Endothelial cell of umbilical vein (primary cell): Measurements from ENCODE around the gene HASPIN.

Experiments
- CTCF ChIP-seq, 2 donors: IDR thresholded peaks; 1 replicate in 1 of 2; 2 replicates in 1 of 2; pipeline ENCODE4 v1.5.1; 2011; ENCODE audit warnings: low read length in 2 of 2, mild to moderate bottlenecking in 2 of 2, moderate library complexity in 2 of 2, control low read depth in 1 of 2, inconsistent platforms in 1 of 2, low read depth in 1 of 2; ENCODE audit not compliant: insufficient read depth in 1 of 2; ENCODE audit errors: extremely low read depth in 1 of 2
- EZH2 ChIP-seq: IDR thresholded peaks from 2 replicates; pipeline ENCODE4 v1.6.1; 2012; ENCODE audit warnings: borderline replicate concordance, low read depth, mild to moderate bottlenecking, moderate library complexity, low read length, inconsistent platforms; ENCODE audit not compliant: severe bottlenecking
- JUN ChIP-seq: IDR thresholded peaks from 2 replicates; pipeline ENCODE4 v1.6.1; 2011; ENCODE audit warnings: borderline replicate concordance, low read depth; ENCODE audit not compliant: insufficient read length, insufficient read depth
- MYC ChIP-seq: IDR thresholded peaks from one replicate; pipeline ENCODE4 v1.6.1; 2011; ENCODE audit warnings: mild to moderate bottlenecking, low read depth, low read length
- POLR2A ChIP-seq: IDR thresholded peaks from 2 replicates; pipeline ENCODE4 v1.6.1; 2012; ENCODE audit warnings: low read depth, mild to moderate bottlenecking, control low read depth, low read length

DNA sequence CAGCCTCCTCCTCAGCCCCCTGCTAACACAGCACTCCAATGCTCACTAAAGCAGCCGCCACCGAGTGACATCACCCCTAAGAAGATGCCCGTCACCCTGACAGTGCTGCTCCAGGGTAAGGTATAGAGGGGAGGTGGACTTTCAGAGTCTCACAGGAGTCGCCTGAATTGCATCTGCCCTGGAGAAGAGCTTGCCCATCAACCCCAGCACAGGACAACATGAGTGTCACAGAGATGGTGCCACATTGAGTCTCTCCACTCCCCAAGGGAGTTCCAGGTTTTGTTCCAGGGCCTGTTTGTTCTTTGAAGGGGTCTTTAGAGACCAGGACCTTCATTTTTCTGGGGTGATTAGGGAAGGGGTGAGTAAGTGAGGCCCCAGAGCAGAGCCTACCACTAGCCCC is 25.6 kb upstream of the HASPIN start:
- TF ChIP-seq JUN (no peak), POLR2A (no peak), MYC (no peak), CTCF (IDR thresholded peaks at IDR 0.05; ENCODE audit: extremely low read depth in 1 of 2, insufficient read depth in 1 of 2, low read depth in 1 of 2, low read length in 2 of 2) (no peak), EZH2 (no peak)
